Omental fat pad (tissue), 4 donors: Measurements from ENCODE around the gene SERPINB1. TPM values are rescaled to one million over a fixed set of nuclear protein-coding genes. Genes with fewer than 3 reads are reported as not detected.

Experiments
- ATAC-seq: fragments of 150-250 bp; one replicate; pipeline ENCODE4 v1.9.1; 2016; ENCODE audit warnings: mild to moderate bottlenecking, moderate library complexity; ENCODE audit not compliant: low FRiP score
- DNase-seq: peaks from one replicate; pipeline ENCODE4 v3.0.0-alpha.2; 2019; ENCODE audit warnings: low spot score
- CTCF ChIP-seq, 3 donors: fragments of 450-650 bp; IDR thresholded peaks; one replicate each; pipeline ENCODE4 v1.5.1; 2016 to 2017; ENCODE audit warnings: antibody characterized with exemption in 3 of 3, mild to moderate bottlenecking in 3 of 3, moderate library complexity in 2 of 3
- total RNA-seq, 4 donors: library from RNA; depleted of rRNA; stranded (reverse); fragments of >200 nt; gene quantifications; one replicate each; pipeline ENCODE4 v1.1.0, GENCODE V29; 2016

SERPINB1 gene
- total RNA-seq, 4 donors from 2014 or later = 40.8 to 146 (median 50.1) TPM

GRCh38 chr6:2852514-2852855 lies 10.8 kb upstream of the SERPINB1 start:
- no peak for ATAC-seq
- no peak for DNase-seq
- no peak for TF ChIP-seq CTCF (IDR thresholded peaks at IDR 0.05)

- TF ChIP-seq CTCF (IDR thresholded peaks at IDR 0.05) = no peak
- no peak for DNase-seq
- ATAC-seq = no peak
Observed at GRCh38 chr6:2851727-2852513, 10.3 kb upstream of the SERPINB1 start.

GRCh38 chr6:2850538-2851113 lies 9.0 kb upstream of the SERPINB1 start:
- ATAC-seq (no peak), DNase-seq (no peak)
- no peak for TF ChIP-seq CTCF (IDR thresholded peaks at IDR 0.05)

DNA sequence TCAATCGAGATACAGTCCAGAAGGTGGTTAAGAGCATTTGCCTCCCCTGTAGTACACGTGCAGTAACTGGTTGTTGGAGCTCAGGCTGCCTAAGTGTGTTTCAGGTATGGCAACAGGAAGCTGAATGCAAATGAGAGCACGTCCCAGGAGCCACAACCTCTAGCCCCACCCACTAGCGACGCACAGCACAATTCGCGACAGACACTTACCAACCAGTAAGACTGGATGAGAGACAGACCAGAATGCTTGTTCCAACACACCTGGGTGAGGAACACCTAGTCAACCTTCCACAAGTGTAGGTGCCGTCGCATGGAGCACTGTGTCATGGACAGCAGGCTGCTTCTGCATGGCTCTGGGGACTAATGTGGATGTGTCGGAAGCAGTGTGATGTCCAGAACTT lies 7.2 kb upstream of the SERPINB1 start:
- no peak for TF ChIP-seq CTCF (IDR thresholded peaks at IDR 0.05)
- DNase-seq (no peak), ATAC-seq (no peak)

GRCh38 chr6:2845880-2846208 lies 4.2 kb upstream of the SERPINB1 start:
- no peak for TF ChIP-seq CTCF (IDR thresholded peaks at IDR 0.05)
- ATAC-seq = no peak
- DNase-seq = no peak

GRCh38 chr6:2844008-2844407 lies 2.3 kb upstream of the SERPINB1 start:
- DNase-seq = no peak
- no peak for TF ChIP-seq CTCF (IDR thresholded peaks at IDR 0.05)
- no peak for ATAC-seq

DNA sequence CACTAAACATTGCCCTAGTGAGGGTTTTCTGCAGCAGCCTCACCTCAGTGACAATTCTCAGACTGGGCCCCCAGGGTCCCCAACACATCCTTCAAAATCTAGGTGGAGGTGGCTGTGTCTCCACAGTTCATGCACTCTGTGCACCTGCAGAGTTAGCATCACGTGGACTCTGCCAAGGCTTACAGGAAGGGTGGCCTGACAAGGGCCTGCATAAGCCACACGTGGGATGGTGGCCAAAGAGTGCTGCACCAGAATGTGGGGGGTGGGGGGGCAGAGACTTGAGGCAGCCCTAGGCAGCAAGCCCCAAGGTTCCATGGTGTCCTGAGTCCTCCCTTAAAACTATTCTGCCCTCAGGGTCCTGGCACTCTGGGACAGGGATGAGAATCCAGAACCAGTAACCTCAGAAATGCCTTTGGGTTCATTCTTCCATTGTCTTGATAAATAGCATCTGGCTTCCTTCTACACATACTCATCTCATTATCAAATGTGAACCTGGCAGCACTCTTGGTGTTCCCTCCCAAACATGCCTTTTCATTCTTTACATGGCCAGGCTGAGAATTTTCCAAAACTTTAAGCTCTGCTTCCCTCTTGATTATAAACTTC lies 1.6 kb upstream of the SERPINB1 start:
- no peak for TF ChIP-seq CTCF (IDR thresholded peaks at IDR 0.05)
- DNase-seq = no peak
- ATAC-seq = no peak
